ENCODE data around the gene INPP5B.
A peak's percentile ranks its signal among the peaks of the same experiment; 100 is the strongest.
"Not testable (repeated sequence)": the region's sequence is repeated elsewhere in the genome, so short reads cannot be mapped to it uniquely, and the experiment has no call there.

The INPP5B gene

DNA sequence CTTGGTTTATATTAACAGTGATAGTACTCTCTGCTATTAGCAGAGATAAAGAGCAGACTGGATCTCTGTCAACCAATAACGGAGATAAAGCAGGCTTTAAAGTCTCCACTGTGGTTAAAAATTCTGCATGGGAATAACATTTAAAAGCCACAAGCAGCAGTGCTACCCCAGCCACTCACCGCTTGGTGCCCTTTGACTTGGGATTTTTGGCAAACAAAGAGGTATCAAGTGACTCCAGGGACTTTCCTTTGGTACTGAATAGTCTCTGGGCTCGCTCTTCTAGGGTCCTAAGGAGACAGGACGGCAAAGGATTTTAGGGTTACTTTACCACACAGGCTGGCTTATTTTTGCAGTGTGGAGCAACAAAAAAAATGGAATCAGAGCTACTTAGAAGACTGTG lies 31.7 kb upstream of the INPP5B start:
- FAIRE-seq = no peak
- no peak for DNase-seq (ENCODE audit: insufficient read length, low spot score)
- TF ChIP-seq, protein P1, sequence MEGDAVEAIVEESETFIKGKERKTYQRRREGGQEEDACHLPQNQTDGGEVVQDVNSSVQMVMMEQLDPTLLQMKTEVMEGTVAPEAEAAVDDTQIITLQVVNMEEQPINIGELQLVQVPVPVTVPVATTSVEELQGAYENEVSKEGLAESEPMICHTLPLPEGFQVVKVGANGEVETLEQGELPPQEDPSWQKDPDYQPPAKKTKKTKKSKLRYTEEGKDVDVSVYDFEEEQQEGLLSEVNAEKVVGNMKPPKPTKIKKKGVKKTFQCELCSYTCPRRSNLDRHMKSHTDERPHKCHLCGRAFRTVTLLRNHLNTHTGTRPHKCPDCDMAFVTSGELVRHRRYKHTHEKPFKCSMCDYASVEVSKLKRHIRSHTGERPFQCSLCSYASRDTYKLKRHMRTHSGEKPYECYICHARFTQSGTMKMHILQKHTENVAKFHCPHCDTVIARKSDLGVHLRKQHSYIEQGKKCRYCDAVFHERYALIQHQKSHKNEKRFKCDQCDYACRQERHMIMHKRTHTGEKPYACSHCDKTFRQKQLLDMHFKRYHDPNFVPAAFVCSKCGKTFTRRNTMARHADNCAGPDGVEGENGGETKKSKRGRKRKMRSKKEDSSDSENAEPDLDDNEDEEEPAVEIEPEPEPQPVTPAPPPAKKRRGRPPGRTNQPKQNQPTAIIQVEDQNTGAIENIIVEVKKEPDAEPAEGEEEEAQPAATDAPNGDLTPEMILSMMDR (IDR thresholded peaks at IDR 0.05; ENCODE audit: insufficient read depth, missing control alignments) = no peak

DNA sequence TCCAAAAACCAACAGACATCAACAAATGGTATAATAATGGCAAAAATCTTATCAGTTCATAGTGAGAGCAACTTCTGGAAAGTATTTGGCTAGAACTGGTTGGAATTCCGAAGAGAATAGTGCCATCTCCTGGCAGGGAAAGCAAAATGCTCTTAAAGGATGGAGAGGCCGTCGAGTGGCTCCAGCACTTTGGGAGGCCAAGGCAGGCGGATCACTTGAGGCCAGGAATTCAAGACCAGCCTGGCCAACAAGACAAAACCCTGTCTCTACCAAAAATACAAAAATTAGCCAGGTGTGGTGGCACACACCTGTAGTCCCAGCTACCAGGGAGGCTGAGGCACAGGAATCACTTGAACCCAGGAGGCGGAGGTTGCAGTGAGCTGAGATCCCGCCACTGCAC lies 28.2 kb upstream of the INPP5B start:
- not testable (repeated sequence) for FAIRE-seq; DNase-seq (ENCODE audit: insufficient read length, low spot score)
- TF ChIP-seq, protein P1 (IDR thresholded peaks at IDR 0.05; ENCODE audit: insufficient read depth, missing control alignments) = peak; percentile 49

DNA sequence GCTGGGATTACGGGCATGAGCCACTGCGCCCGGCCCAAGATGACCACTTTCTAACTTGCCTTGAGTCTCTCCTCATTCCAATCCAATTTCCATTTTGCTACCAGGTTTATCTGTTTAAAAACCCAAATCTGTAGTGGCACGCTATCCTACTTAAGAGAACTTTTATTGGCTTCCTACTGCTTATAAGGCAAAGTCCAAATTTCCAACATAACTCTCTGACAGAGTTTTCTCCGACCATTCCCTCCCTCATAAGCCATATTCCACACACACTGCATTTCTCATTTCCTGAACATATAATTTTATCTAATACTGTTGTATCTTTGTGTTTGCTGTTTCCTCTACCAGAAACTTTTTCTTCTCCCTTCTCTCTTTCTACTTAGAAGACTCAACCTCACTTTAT lies 27.7 kb upstream of the INPP5B start:
- FAIRE-seq (no peak), DNase-seq (ENCODE audit: insufficient read length, low spot score) (no peak)
- TF ChIP-seq, protein P1 (IDR thresholded peaks at IDR 0.05; ENCODE audit: insufficient read depth, missing control alignments) = no peak

DNA sequence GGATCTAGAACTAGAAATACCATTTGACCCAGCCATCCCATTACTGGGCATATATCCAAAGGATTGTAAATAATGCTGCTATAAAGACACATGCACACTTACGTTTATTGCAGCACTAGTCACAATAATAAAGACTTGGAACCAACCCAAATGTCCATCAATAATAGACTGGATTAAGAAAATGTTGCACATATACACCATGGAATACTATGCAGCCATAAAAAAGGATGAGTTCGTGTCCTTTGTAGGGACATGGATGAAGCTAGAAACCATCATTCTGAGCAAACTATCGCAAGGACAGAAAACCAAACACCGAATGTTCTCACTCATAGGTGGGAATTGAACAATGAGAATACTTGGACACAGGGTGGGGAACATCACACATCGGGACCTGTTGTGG lies 26.8 kb upstream of the INPP5B start:
- not testable (repeated sequence) for DNase-seq (ENCODE audit: insufficient read length, low spot score); FAIRE-seq

DNA sequence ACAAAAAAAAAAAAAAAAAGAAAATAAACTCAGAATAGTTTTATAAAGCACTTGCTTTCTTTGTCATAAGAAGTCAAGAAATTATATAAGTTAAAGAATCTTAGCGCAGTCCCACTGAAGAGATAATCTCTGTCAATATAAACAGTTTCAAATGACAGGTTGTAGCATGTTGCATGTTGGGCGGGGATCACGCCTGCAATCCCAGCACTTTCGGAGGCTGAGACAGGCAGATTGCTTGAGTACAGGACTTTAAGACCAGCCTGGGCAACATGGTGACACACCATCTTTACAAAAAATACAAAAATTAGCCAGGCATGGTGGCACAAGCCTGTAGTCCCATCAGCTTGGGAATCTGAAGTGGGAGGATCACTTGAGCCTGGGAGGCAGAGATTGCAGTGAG lies 18.4 kb upstream of the INPP5B start:
- TF ChIP-seq, protein P1 (IDR thresholded peaks at IDR 0.05; ENCODE audit: insufficient read depth, missing control alignments) = no peak
- FAIRE-seq = no peak
- no peak for DNase-seq (ENCODE audit: insufficient read length, low spot score)

- not testable (repeated sequence) for FAIRE-seq; DNase-seq (ENCODE audit: insufficient read length, low spot score)
Observed at GRCh38 chr1:37964106-37964505, 17.3 kb upstream of the INPP5B start.

DNA sequence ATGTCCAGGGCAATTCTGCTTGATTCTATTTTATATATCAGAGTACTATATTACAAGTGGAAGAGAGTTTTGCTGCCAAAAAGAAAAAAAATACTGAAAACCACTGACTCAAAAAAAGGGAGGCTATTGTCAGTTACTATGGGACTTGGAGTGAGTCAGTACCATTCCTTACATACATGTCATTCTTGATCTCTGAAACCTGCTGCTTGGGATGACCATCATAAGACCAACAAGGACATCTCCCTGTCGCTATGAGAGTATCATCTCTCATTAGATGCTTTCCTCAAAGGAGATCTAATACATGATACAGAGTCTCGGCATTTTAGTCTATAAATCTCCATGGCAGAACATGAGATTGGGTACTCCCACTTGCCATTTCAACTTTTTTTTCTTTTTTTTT lies 11.8 kb upstream of the INPP5B start:
- TF ChIP-seq, protein P1 (IDR thresholded peaks at IDR 0.05; ENCODE audit: insufficient read depth, missing control alignments) = no peak
- no peak for FAIRE-seq
- no peak for DNase-seq (ENCODE audit: insufficient read length, low spot score)

DNA sequence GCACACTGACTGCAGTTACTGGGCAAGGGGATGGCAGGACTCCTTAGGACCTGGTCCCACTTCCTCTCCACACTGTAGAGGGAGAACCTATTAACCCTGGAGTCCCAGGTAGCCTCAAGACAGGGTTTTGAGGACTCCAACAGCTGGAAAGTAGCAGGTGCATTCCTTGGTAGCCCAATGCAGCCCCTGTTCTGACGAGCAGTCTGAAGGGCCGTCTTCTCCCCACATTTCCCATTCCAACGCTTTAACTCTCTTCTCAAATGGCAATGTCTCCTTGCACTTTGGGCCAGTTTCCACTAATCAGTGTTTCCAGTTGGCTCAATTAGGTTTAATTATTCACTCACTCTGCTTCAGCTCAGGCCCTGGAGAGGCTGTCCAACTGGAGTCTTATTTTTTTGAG lies 8.8 kb upstream of the INPP5B start:
- TF ChIP-seq, protein P1 (IDR thresholded peaks at IDR 0.05; ENCODE audit: insufficient read depth, missing control alignments) = no peak
- DNase-seq (ENCODE audit: insufficient read length, low spot score) (no peak), FAIRE-seq (no peak)

All from D721Med (cell line).